Prostate gland (tissue), 2 donors: ENCODE data around the gene SAT1. TPM values are rescaled to one million over a fixed set of nuclear protein-coding genes. Genes with fewer than 3 reads are reported as not detected.

ENCODE experiments used
- DNase-seq: peaks from one replicate; pipeline ENCODE4 v3.0.0-alpha.2; 2019; ENCODE audit warnings: low spot score
- H3K27ac ChIP-seq, 2 donors: fragments of 200-600 bp; sonication (generic); 2 replicates each; pipeline ENCODE4 v1.5.1; 2017 to 2019
- H3K27me3 ChIP-seq: fragments of 200-600 bp; sonication (generic); replicated peaks from 2 replicates; pipeline ENCODE4 v1.5.1; 2019; ENCODE audit not compliant: insufficient read depth
- H3K36me3 ChIP-seq, 2 donors: fragments of 200-600 bp; sonication (generic); 1 replicate in 1 of 2; 2 replicates in 1 of 2; pipeline versions ENCODE4 v1.5.1 to v1.8.1; 2017 to 2019
- H3K4me1 ChIP-seq: fragments of 200-600 bp; sonication (generic); replicated peaks from 2 replicates; pipeline ENCODE4 v1.5.1; 2019
- H3K4me3 ChIP-seq, 2 donors: fragments of 200-600 bp; sonication (generic); 2 replicates each; pipeline ENCODE4 v1.5.1; 2017 to 2019
- H3K9me3 ChIP-seq: fragments of 200-600 bp; sonication (generic); 2 replicates; pipeline ENCODE4 v1.5.1; 2017
- CTCF ChIP-seq, 4 experiments: fragments of 200-600 bp in 2 of 4; fragments of 450-650 bp in 2 of 4; sonication (generic) in 2 of 4; IDR thresholded peaks; 1 replicate in 3 of 4; 2 replicates in 1 of 4; pipeline ENCODE4 v1.5.1; 2016 to 2019; ENCODE audit warnings: antibody characterized with exemption in 4 of 4, mild to moderate bottlenecking in 2 of 4, moderate library complexity in 2 of 4
- POLR2A ChIP-seq: fragments of 450-650 bp; IDR thresholded peaks from one replicate; pipeline ENCODE4 v1.6.1; 2016; ENCODE audit warnings: antibody characterized with exemption, mild to moderate bottlenecking
- POLR2AphosphoS5 ChIP-seq: sonication (generic); formaldehyde crosslinking; IDR thresholded peaks from one replicate; pipeline ENCODE4 v1.6.1; 2017; ENCODE audit warnings: antibody characterized with exemption
- WGBS: methylation state at CpG from one replicate; pipeline ENCODE4 v1.1.5; 2018; 5-methylcytosine and 5-hydroxymethylcytosine counted together
- intact Hi-C: fragments of 100-400 bp; cut with DNase I; formaldehyde crosslinking; loops from one replicate; pipeline ENCODE4 v1.14.2; 2022
- total RNA-seq, 2 donors: library from RNA; depleted of rRNA; stranded (reverse); fragments of >200 nt; gene quantifications; one replicate each; pipeline ENCODE4 v1.1.0, GENCODE V29; 2016

Gene SAT1
- total RNA-seq, 2 donors from 2014 or later, result 461 to 567 TPM

GRCh38 chrX:23822397-23822796, 39.4 kb downstream of the SAT1 start:
- H3K27ac ChIP-seq, result peak overlapping the region; percentile 69
- H3K4me1 ChIP-seq, result no peaks in the 10 kb centered on the region
- WGBS, result 13% methylated on average over 3 of the region's 3 CpGs
- TF ChIP-seq POLR2A, result no peak
- TF ChIP-seq POLR2AphosphoS5, result peak; percentile 77
- TF ChIP-seq CTCF (IDR thresholded peaks at IDR 0.05), result no peak
- DNase-seq, result peak; percentile 35
- no peak overlapping the region for H3K4me3 ChIP-seq
- intact Hi-C loops, result no loop called here
- no peaks in the 10 kb centered on the region for H3K9me3 ChIP-seq
- H3K27me3 ChIP-seq, result no peaks in the 10 kb centered on the region
- no peaks in the 10 kb centered on the region for H3K36me3 ChIP-seq

GRCh38 chrX:23822841-23823240, 39.9 kb downstream of the SAT1 start:
- Histone ChIP-seq H3K36me3 (no peaks in the 10 kb centered on the region), H3K4me1 (no peaks in the 10 kb centered on the region), H3K27me3 (no peaks in the 10 kb centered on the region), H3K27ac (peak overlapping the region; percentile 69), H3K4me3 (no peak overlapping the region), H3K9me3 (no peaks in the 10 kb centered on the region)
- no peak for TF ChIP-seq POLR2AphosphoS5
- TF ChIP-seq POLR2A, result no peak
- no peak for TF ChIP-seq CTCF (IDR thresholded peaks at IDR 0.05)
- DNase-seq, result no peak
- intact Hi-C loops, result no loop called here
- 51% methylated on average over 6 of the region's 6 CpGs for WGBS

- no peak for TF ChIP-seq POLR2A
- no peak for TF ChIP-seq CTCF (IDR thresholded peaks at IDR 0.05)
- no peak for TF ChIP-seq POLR2AphosphoS5
- Histone ChIP-seq H3K4me3 (no peak overlapping the region), H3K4me1 (no peaks in the 10 kb centered on the region), H3K36me3 (no peaks in the 10 kb centered on the region), H3K9me3 (no peaks in the 10 kb centered on the region), H3K27me3 (no peaks in the 10 kb centered on the region), H3K27ac (no peak overlapping the region)
- intact Hi-C loops, result no loop called here
- no peak for DNase-seq
Measured at GRCh38 chrX:23825675-23826074, 42.7 kb downstream of the SAT1 start.

- TF ChIP-seq POLR2A (no peak), POLR2AphosphoS5 (no peak), CTCF (IDR thresholded peaks at IDR 0.05) (no peak)
- Histone ChIP-seq H3K4me3 (no peak overlapping the region), H3K4me1 (no peaks in the 10 kb centered on the region), H3K9me3 (no peaks in the 10 kb centered on the region), H3K27ac (no peak overlapping the region), H3K27me3 (no peaks in the 10 kb centered on the region), H3K36me3 (no peaks in the 10 kb centered on the region)
- 96% methylated on average over 3 of the region's 3 CpGs for WGBS
- no peak for DNase-seq
- intact Hi-C loops, result no loop called here
Measured at GRCh38 chrX:23826216-23826615, 43.2 kb downstream of the SAT1 start.

GRCh38 chrX:23826653-23827052, 43.7 kb downstream of the SAT1 start:
- no peaks in the 10 kb centered on the region for H3K27me3 ChIP-seq
- no peaks in the 10 kb centered on the region for H3K36me3 ChIP-seq
- DNase-seq, result no peak
- TF ChIP-seq POLR2AphosphoS5, result no peak
- TF ChIP-seq POLR2A, result no peak
- TF ChIP-seq CTCF (IDR thresholded peaks at IDR 0.05), result no peak
- no peaks in the 10 kb centered on the region for H3K9me3 ChIP-seq
- H3K27ac ChIP-seq, result no peak overlapping the region
- no peak overlapping the region for H3K4me3 ChIP-seq
- H3K4me1 ChIP-seq, result no peaks in the 10 kb centered on the region
- intact Hi-C loops, result no loop called here
